NCI-H460 (cell line): Measurements from ENCODE around the gene SEMA3C. TPM values are rescaled to one million over a fixed set of nuclear protein-coding genes. Genes with fewer than 3 reads are reported as not detected.

Source experiments
- DNase-seq: peaks from one replicate; pipeline ENCODE4 v3.0.0-alpha.2; 2016; ENCODE audit warnings: low read depth; ENCODE audit errors: extremely low read depth
- polyA plus RNA-seq: library from polyadenylated mRNA; depleted of rRNA; stranded (reverse); fragments of >200 nt; gene quantifications from 2 replicates; pipeline ENCODE4 v1.2.3, GENCODE V29; 2014; cell fraction: nucleus; rRNA removed
- total RNA-seq: library from RNA; depleted of rRNA; stranded (reverse); fragments of >200 nt; shearing (Covaris generic); gene quantifications from 2 replicates; pipeline ENCODE4 v1.2.3, GENCODE V29; 2014; rRNA removed

SEMA3C gene
- 8.2 and 9.2 TPM in 2 replicates for total RNA-seq
- 3.9 and 8.7 TPM in 2 replicates for polyA plus RNA-seq

DNA sequence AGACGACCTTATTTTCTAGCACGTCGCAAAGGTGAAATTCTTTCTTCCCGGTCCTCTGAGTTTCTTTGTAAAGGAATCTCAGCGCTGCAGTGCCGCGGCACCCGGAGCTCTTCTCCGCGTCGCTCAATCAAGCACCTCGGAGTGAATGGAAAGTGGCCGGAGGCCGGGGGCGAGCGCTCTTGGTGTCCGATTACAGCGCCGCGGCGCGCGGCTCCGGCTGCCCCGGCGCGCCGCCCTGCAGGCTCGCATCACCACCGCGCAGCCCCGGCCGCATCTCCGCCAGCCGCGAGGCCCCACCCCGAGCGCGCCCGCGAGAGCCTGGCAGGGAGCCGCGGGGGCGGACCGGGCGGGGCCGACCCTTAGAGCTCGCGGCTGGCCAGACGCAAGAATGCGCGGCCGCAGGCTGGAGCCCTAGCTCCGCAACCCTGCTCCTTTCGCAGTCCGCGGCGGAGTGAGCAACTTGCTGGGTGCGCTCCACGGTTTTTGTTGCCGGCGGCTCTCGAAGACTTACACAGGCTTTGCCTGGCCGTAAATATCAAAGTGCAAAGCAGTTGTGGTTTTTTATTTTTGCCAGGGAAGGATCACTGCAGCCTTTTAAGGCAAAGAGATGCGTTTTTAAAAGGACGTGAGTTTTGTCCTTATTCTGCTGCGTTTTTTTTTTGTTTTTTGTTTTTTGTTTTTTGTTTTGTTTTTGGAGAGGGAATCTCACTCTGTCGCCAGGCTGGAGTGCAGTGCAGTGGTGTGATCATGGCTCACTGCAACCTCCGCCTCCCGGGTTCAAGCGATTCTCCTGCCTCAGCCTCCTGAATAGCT lies at the start of gene SEMA3C:
SEMA3C (minus strand) TSS at position 143 of the 813 bp plus-strand sequence. CDS start 2,270 bp downstream, outside the sequence.
- peak; percentile 91 for DNase-seq

DNA sequence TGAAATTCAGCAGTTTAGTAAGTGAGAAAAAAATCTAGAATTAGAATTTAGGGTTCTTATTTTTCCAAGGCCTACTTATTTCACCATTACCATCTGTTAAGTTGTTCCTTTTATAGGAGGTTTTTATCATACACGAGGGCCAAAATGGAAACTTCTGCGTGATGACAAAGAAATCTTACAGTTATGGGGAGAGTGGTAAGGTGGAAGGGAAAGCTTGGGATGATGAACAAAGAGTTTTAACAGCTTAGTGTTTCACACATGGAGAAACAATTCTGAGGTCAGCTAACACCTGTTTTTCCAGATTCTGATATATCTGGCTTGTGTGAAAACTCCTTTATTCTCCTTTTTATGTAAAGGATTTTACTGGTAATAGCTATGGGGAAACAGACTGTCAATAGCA lies 49.8 kb upstream of the SEMA3C start:
- DNase-seq: no peak

DNA sequence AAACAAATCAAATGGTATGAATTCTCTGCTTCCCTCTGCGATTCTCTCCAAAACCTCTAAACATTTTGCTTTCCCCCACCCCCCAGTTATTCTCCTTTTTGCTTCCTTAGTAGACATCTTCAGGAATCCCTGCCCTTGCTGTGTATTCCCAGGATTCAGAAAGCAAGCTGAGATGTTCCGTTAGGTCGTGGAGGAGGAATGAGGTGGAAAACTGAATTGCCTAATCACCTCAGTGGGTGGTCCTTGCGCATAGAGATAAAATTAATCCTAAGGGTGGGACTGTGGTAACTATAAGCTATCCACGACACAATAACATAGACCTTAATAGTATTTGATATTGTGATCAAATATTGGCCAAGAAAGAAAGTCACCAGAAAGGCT lies 49.1 kb upstream of the SEMA3C start:
- no peak for DNase-seq

DNA sequence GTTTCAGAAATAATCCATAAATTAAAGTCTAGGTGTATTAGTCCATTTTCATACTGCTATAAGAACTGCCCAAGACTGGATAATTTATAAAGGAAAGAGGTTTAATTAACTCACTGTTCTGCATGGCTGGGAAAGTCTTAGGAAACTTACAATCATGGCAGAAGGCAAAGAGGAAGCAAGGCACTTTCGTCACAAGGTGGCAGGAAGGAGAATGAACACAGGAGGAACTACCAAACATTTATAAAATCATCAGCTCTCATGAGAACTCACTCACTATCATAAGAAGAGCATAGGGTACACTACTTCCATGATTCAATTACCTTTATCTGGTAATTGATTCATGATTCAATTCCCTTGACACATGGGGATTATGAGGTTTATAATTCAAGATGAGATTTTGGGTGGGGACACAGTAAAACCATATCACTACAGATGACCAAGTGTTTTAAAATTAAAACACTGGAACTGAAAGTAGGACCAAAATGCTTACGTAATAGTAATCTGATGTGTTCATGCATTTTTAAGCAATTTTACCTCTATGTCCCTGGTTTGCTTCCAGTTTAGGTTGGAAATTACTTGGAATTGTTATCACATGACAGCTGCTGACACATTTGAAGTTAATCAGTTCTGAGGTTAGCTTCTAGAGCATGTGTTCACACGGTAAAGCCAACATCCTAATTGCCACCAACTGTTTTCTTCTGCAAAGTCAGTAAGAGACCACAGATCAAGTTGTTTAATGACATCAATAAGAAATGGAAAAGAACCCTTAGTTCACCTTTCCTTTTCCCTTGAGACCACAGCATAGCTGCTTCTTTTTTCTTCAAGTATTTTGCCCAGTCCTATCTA lies 48.4 kb upstream of the SEMA3C start:
- DNase-seq: no peak

DNA sequence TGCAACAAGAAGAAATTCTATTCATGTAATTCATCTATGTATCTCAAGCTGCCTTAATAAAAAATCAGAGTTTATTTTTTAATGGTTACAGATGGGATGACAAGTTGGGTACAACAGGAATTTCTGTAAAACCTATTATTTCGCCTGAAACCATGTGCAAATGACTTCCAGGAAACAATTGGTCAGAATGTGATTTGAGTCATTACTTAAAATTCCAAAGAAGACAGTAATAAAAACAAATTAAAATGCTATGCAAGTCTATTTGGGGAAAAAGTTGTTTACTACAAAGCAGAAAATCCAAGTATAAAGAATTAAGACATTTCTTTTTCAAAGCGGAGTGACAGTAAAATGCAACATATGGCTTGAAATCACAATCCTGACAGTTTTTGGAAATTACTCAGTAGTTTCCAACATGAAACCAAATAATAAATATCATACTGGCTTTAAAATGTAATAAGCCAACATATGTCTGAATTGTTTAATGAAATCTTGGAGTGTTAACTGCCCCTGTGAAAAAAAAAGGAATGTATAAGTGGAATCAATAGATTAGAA lies 41.5 kb upstream of the SEMA3C start:
- no peak for DNase-seq

DNA sequence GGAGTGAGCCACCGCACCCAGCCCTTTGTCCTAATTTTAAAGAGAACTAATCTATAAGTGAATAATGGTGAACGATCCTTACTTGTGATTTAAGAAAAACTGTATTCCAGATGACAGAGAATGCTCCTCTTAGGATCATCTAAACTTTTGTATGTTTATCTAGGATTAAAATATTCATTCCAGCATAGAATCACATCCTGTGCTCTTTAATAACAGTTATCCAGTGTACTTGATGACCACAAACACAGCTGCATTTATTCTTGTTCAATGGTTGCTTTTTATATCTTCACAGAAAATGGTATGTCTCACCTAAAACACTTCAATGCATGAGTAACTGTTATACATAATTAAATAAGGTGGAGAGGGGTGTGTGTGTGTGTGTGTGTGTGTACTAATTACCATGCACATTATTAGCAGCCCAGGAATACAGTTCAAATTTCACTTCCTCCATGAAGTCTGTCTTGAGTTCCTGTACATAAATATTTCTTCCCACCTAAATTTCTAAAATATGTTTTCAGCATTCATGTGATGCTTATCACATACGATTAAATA lies 38.5 kb upstream of the SEMA3C start:
- DNase-seq: no peak

DNA sequence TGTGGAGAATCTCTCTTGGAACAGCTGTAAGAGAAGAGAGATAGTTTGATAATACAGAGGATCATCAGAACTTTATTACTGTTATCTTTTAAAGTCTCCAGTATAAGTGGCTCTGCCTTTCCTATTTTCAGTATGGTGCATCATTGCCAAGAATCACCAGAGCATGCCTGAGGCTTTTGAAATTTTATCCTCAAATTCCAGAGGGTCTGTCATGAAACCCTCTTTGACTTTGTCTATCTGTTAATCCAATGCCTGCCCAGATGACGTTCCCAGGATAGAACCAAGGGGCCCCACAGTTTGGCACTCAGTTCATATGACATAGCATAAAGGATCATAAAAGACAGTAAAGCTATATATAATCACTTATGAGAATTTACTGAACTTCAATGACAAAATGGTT lies 35.3 kb upstream of the SEMA3C start:
- no peak for DNase-seq

DNA sequence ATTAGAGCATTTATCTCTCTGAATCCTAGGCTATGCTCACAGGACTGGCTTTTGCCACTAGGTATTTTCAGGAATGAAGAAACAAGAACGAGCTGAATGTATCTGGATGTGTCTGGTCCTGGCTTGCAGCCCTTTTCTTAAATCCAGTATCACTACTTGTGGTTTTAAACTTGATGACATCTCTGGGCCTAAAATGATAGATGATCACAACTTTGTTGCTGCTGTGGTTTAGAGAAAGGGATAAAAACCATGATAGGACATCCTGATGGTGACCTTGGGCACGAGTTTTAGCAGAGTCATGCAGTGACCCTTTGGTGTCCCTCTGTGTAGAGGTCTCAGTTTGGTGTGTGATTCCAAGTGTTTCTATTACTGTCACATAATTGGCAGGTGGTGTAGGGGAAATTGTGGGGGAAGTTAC lies 31.7 kb upstream of the SEMA3C start:
- no peak for DNase-seq

DNA sequence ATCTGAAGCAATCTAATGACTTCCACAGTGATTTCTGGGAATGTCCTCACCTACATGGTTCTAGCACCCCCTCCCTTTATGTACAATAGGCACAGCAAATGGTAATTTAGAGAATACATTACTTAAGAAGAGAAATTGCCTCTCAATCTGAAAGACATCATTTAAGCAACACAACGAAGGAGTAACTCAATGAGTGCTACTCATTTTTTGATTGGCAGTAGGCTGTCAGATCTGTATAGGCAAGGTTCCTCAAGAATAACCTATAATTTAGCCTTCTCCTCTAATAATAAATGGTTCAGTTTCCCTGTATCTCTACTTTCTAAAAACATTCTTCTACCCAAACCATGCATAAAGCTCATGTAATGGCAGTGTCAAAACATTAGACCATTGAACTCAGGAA lies 30.6 kb upstream of the SEMA3C start:
- no peak for DNase-seq

DNA sequence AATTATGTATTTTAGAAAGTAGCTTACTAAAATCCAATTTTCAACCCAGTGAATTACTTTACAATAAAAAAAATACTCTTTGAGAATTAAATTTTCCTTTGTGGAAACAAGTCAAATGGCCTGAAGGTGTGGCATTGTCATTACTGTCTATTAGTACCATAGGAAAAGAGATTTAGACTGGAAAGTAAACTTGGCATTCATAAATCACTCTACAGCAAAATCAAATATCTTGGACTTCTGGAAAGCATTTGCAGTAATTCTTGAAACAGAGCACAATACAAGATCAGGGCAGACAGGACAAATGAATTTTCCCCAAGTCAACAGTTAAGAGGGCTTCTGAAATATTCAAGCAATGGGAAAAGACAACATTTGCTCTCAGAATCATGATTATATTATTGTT lies 28.0 kb upstream of the SEMA3C start:
- no peak for DNase-seq

DNA sequence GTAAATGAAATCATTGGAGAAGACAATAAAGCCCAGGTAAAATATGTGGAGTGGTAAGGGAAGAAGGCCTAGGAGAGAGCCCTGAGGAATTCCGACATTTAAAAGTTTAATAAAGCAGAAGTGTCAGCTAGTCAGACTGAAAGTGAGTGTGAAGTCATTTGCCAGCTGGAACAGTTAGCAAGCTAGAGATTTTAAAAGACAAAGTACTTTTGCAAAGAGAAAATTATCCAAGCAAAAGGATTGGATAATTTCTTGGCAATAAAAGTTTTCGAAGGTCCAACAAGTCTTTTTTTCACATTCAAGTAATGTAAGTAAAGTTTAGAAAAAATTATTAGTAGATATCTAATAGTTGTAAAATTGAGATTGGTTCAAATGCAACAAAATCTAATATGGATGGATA lies 27.1 kb upstream of the SEMA3C start:
- DNase-seq: no peak

DNA sequence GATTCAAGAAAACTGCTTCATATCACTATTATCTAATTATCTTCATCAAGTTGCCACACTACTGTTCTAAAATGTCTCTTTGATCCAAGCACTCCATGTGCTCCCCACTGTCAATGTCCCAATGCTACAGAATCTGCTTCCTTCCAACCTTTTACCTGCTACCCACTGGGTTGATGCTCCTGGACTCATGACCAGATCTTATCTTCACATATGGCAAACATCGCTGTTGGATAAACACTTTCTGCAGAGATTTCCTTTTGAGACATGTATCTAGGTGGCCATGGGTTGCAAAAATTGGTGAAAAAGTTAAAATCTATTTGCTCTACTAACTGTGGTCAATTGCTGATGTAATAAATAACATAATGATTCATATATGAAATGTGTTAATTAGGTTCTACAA lies 24.5 kb upstream of the SEMA3C start:
- no peak for DNase-seq

DNA sequence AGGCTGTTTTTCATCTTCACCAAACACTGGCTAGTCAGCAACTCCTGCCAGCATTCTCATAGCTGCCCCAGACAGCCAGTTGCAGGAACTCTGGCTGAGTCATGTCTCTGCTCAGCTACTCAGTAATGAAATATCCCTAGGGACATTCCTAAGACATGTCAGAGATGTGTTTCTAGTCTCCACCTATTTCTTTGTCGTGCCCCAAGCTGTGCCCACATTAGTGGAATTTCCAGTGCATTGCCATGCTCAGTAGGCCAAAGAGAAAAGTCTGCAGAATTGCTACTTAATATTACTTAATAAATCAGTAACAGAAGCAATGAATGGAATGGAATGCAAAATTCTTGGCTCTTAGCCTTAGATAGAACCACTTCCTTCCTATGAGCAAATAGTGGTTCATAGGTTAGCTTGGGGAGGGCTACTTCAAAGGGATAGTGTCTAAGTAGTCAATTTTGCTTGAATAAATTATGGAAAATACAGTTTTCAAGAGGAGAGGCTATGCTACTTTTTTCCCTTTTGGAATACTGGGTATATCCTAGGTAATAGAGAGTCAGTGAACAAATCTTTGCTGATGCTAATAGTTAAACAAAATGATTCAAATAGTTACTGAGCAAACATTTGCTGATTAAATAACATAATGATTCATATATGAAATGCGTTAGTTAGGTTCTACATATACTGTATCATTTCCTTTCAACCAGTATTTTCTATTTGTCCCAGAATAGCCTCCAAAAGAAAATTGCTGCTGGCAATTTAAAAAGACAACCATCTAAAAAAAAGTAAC lies 23.6 kb upstream of the SEMA3C start:
- DNase-seq: peak; percentile 87

DNA sequence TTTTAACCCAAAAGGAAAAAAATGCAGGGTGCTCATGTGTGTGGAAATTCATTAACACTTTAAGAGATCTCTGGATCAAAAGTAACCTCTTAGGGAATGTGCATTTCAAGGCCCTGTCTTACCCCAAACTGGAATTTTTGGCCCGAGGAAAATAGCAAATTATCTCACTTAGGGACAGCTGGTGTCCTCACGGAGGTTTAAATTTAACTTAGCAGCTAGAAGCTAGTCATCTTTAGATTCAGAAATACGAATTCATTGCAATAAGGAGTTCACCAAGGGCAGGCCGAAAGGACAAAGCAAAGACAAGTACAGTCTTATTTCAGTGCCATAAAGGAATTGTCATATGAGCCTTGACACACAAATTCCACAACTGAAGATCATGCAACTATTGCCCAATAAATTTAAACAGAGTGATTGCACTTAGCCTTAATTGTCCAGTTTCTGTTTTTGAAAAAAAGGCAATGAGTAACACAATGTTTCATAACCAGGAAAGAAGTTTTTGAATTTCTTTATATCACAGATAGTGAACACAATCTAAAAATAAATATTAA lies 22.4 kb upstream of the SEMA3C start:
- peak; percentile 52 for DNase-seq

DNA sequence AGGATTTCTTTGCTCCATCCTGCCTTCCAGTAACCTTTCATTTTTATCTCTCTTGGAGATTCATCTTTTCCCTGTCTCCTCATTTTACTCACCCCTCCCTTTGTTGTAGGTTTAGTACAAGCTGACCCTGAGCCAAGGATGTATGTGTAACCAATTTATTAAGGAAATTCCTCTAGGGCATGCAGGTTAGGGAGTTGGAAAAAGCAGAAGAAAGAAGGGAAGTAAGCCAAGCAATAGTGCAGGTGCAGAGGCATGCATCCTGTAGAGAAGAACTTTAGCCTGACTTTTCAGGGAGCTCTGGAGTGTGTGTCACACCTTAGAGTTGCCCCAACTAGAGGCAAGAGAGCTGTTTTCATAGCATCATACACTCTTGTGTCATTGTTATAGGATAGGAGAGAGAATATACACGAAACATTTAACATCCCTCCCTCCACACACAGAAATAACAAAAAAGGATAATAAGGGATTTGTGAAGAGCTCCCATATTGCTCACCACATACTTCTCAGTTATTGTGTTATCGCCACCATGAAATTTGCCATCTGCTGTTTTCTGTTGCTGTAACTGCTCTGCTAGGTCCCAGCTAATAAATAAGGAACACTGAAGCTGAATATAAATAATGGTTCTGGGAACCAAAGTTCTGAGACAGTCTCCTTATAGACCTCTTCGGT lies 21.8 kb upstream of the SEMA3C start:
- no peak for DNase-seq

DNA sequence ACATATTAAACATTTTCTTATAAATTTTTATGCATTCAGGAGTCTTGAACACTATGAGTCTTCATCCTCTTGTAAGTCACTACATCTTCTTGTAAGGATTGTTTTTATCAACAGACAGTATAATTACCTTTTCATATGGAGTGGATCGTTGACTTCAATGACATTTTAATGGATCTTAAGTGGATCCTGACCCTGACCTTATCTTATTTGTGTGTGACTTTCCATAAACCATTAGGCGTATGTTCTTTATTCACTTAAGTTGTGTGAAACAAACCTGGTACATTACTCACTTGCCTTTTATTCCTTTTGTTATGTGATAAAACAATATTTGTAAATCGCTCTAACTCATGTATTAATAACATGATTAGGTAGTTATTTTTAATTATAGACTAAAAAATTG lies 18.5 kb upstream of the SEMA3C start:
- DNase-seq: no peak

DNA sequence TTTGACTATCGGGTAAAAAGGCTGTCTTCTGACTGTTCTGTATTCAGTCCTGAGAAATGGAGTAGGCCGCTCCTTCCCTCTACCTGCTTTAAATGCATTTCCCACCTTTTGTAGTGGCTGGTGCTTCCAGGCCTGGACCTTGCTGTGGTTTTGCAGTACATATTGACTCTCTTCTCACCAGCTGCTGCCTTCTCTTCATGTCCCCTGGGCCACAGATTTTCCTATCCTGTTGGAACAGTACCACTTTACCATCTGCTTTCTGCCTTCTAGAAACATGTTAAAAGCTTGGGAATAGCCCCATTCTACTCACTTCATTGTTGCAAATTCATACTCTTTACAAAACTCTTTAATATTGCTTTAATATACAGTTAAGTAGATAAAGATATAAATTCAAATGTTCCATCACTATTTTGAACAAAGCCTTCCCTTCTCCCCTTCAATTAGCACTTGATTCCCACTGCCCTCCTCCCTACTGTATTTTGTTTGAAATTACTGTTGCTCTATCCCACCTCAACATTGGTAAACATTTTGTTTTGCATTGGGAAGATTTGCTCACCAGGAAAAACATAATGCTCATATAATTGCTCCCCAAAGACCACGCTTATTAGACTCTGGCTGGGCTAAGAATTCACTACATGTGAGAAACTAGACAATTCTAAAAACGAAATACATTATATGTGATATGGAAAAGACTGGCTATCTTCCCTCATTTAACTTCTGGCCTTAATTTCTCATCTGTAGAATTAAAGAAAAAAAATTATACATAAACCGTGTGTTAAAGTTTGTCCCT lies 17.3 kb upstream of the SEMA3C start:
- DNase-seq: no peak

DNA sequence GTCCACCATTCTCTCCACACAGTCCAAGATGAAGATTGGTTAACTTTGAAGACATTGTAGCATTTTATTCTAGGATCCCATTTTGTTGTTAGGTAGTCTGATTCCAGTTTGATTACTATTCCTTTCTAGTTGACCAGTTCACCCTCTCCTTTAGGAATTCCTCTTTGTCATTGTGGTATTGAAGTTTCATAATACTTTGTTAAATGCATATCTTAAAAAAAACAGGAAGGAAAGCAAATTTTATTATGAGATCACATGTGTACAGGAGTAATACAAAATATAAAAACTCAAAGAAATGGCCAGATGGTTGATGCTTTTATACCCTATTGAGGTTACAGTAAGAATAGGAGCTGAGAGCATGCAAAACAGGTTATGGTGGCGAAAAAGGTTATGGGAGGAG lies 15.5 kb upstream of the SEMA3C start:
- no peak for DNase-seq

DNA sequence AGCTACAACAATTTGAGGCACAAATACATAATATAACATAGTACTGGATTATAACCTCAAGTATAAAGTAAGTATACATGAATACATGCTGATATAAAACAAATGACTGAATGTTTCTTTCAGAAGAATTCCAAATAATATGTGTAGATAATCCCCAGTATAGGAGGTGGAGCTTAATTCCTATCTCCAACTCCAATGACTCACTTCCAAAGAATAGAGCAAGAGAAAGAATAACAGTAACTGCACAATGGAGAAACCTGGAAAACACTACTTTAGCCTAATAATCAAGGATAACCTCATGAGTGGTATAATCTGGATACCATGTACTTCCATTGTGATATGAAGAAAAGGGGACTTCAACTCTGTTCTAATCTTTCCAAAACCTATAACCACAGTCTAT lies 13.7 kb upstream of the SEMA3C start:
- no peak for DNase-seq
